Kidney epithelial cell (primary cell): ENCODE results near the gene RNF149. TPM values are rescaled to one million over a fixed set of nuclear protein-coding genes. Genes with fewer than 3 reads are reported as not detected.
A peak's percentile ranks its signal among the peaks of the same experiment; 100 is the strongest.

Experiments
- DNase-seq: peaks from one replicate; pipeline ENCODE4 v3.0.0-alpha.2; 2010; ENCODE audit warnings: low read depth
- H3K27me3 ChIP-seq: 2 replicates; pipeline ENCODE4 v1.6.0; 2011; ENCODE audit warnings: low read length; ENCODE audit not compliant: control insufficient read depth, insufficient read depth
- H3K36me3 ChIP-seq: 2 replicates; pipeline ENCODE4 v1.5.1; 2011; ENCODE audit warnings: low read length; ENCODE audit not compliant: control insufficient read depth, insufficient read depth
- H3K4me3 ChIP-seq: 2 replicates; pipeline ENCODE4 v1.5.1; 2011; ENCODE audit warnings: low read depth, mild to moderate bottlenecking, control low read depth, low read length
- total RNA-seq: library from RNA; depleted of rRNA; stranded (reverse); fragments of >200 nt; gene quantifications from 2 replicates; pipeline ENCODE4 v1.2.3, GENCODE V29; 2015
- TF ChIP-seq, protein P1 (sequence below): IDR thresholded peaks from 2 replicates; pipeline ENCODE4 v1.5.1; 2011; ENCODE audit warnings: mild to moderate bottlenecking, moderate library complexity, low read length, control low read depth, inconsistent platforms; ENCODE audit not compliant: insufficient read depth, poor library complexity, severe bottlenecking

RNF149 gene
- total RNA-seq, 1 donor from 2014 or later: 66.2 TPM

DNA sequence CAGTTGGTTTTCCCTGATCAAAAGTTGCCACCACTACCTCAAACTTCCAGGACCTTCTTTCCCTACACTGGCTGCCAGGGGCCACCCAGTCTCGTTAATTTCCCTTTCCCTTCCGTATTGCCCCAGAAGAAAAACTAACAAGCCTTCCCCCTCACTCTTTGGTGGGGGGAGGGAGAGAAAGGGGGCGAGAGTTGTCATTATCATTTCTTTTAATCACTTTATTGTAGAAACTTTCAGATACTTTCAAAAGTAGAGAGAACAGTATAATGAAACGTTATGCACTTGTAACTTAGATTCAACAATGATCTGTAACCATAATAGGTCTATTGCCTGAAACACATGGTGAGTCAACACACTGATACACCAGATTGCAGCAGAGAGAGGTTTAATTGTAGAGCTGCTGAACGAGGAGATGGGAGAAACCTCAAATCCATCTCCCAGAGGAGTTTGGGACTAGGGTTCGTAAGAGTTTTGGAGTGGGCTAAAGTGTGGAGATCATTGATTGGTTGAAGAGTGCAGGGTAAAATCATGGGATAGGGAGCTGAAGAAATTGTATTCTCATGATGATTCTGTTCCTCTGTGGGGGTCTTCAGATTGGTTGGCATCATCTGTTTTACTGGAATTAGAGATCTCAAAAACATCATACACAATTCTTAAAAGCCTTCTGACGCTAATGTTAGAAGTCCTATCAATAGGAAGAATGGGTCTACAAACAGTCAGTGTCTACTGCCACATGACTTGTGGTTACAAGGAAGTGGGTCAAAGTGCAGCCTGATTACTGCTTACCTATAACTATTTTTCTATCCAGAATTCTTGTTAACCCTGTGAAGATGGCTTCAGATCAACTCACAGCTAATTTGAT, 2.6 kb upstream of the RNF149 start:
- Histone ChIP-seq H3K27me3 (no peaks in the 10 kb centered on the region), H3K4me3 (no peak overlapping the region), H3K36me3 (no peaks in the 10 kb centered on the region)
- TF ChIP-seq, protein P1, sequence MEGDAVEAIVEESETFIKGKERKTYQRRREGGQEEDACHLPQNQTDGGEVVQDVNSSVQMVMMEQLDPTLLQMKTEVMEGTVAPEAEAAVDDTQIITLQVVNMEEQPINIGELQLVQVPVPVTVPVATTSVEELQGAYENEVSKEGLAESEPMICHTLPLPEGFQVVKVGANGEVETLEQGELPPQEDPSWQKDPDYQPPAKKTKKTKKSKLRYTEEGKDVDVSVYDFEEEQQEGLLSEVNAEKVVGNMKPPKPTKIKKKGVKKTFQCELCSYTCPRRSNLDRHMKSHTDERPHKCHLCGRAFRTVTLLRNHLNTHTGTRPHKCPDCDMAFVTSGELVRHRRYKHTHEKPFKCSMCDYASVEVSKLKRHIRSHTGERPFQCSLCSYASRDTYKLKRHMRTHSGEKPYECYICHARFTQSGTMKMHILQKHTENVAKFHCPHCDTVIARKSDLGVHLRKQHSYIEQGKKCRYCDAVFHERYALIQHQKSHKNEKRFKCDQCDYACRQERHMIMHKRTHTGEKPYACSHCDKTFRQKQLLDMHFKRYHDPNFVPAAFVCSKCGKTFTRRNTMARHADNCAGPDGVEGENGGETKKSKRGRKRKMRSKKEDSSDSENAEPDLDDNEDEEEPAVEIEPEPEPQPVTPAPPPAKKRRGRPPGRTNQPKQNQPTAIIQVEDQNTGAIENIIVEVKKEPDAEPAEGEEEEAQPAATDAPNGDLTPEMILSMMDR: no peak
- no peak for DNase-seq

- H3K27me3 ChIP-seq: no peaks in the 10 kb centered on the region
- no peak for DNase-seq
- TF ChIP-seq, protein P1: no peak
- H3K4me3 ChIP-seq: no peak overlapping the region
- no peaks in the 10 kb centered on the region for H3K36me3 ChIP-seq
These were observed 1.8 kb upstream of the RNF149 start for GRCh38 chr2:101310090-101310833.

GRCh38 chr2:101307950-101308431, 510 bp downstream of the RNF149 start:
- Histone ChIP-seq H3K27me3 (no peaks in the 10 kb centered on the region), H3K36me3 (no peaks in the 10 kb centered on the region), H3K4me3 (peak overlapping the region; percentile 70)
- TF ChIP-seq, protein P1: no peak
- DNase-seq: no peak

GRCh38 chr2:101307503-101307902, 998 bp downstream of the RNF149 start:
- TF ChIP-seq, protein P1: no peak
- H3K36me3 ChIP-seq: no peaks in the 10 kb centered on the region
- DNase-seq: no peak
- no peaks in the 10 kb centered on the region for H3K27me3 ChIP-seq
- peak overlapping the region; percentile 70 for H3K4me3 ChIP-seq

DNA sequence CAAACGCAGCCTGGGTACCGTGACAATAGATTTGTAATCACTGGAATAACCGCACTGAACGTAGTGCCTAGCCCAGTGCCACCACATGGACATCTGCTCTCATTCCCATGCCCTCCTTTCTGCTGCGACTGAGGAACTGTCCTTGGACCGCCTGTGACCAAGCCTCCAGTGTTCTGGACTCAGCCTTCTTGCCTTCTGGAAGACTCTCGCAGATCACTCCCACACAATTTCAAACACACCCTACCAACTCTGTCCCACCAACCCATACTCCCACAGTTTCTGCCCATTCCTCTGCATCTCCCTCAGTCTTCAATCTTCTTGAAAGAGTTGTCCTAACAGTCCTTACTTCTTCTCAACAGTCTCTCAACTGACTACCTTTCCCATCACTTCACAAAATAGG, 2.1 kb downstream of the RNF149 start:
- H3K36me3 ChIP-seq: no peaks in the 10 kb centered on the region
- no peaks in the 10 kb centered on the region for H3K27me3 ChIP-seq
- TF ChIP-seq, protein P1: no peak
- DNase-seq: no peak
- H3K4me3 ChIP-seq: peak overlapping the region; percentile 70
